C4-2B (cell line): Measurements from ENCODE around the gene ALKBH3.

Experiments
- ZFX ChIP-seq: fragments of 450-650 bp; IDR thresholded peaks from 2 replicates; pipeline ENCODE4 v1.6.1; 2017
- TF ChIP-seq, protein P1 (sequence below): fragments of 450-650 bp; conservative IDR thresholded peaks from 2 replicates; pipeline ENCODE4 v1.5.1; 2017; ENCODE audit warnings: mild to moderate bottlenecking

- TF ChIP-seq, protein P1, sequence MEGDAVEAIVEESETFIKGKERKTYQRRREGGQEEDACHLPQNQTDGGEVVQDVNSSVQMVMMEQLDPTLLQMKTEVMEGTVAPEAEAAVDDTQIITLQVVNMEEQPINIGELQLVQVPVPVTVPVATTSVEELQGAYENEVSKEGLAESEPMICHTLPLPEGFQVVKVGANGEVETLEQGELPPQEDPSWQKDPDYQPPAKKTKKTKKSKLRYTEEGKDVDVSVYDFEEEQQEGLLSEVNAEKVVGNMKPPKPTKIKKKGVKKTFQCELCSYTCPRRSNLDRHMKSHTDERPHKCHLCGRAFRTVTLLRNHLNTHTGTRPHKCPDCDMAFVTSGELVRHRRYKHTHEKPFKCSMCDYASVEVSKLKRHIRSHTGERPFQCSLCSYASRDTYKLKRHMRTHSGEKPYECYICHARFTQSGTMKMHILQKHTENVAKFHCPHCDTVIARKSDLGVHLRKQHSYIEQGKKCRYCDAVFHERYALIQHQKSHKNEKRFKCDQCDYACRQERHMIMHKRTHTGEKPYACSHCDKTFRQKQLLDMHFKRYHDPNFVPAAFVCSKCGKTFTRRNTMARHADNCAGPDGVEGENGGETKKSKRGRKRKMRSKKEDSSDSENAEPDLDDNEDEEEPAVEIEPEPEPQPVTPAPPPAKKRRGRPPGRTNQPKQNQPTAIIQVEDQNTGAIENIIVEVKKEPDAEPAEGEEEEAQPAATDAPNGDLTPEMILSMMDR = no peak
- TF ChIP-seq ZFX = no peak
These were observed 45.4 kb downstream of the ALKBH3 start for GRCh38 chr11:43925932-43926505.
